H9 (cell line): ENCODE results near the gene PIP4P1. TPM values are rescaled to one million over a fixed set of nuclear protein-coding genes. Genes with fewer than 3 reads are reported as not detected.

Experiments
- DNase-seq: peaks from one replicate; pipeline ENCODE4 v3.0.0-alpha.2; 2017
- H2AFZ ChIP-seq: one replicate; pipeline ENCODE4 v1.6.1; 2013; ENCODE audit warnings: mild to moderate bottlenecking, low read length, control low read depth, moderate library complexity
- H2AK5ac ChIP-seq: 2 replicates; pipeline ENCODE4 v1.6.1; 2013; ENCODE audit warnings: low read length, control low read depth, mixed read lengths; ENCODE audit not compliant: insufficient read length
- H2BK120ac ChIP-seq: one replicate; pipeline ENCODE4 v1.6.1; 2013; ENCODE audit warnings: low read depth, mild to moderate bottlenecking, low read length, control low read depth, inconsistent platforms; ENCODE audit not compliant: poor library complexity, severe bottlenecking
- H2BK12ac ChIP-seq: 2 replicates; pipeline ENCODE4 v1.6.1; 2013; ENCODE audit warnings: low read length, control low read depth, mixed read lengths, low read depth; ENCODE audit not compliant: insufficient read length
- H2BK15ac ChIP-seq: 2 replicates; pipeline ENCODE4 v1.6.1; 2013; ENCODE audit warnings: low read depth, low read length, control low read depth
- H2BK20ac ChIP-seq: one replicate; pipeline ENCODE4 v1.6.1; 2013; ENCODE audit warnings: low read depth, mild to moderate bottlenecking, low read length, control low read depth, inconsistent platforms; ENCODE audit not compliant: poor library complexity, severe bottlenecking
- H2BK5ac ChIP-seq: 2 replicates; pipeline ENCODE4 v1.6.1; 2013; ENCODE audit warnings: low read length, control low read depth, mixed read lengths; ENCODE audit not compliant: insufficient read length
- H3K14ac ChIP-seq: 2 replicates; pipeline ENCODE4 v1.6.1; 2013; ENCODE audit warnings: low read length, control low read depth; ENCODE audit not compliant: insufficient read depth
- H3K18ac ChIP-seq: 2 replicates; pipeline ENCODE4 v1.6.1; 2013; ENCODE audit warnings: low read depth, mild to moderate bottlenecking, mixed read lengths, low read length, control low read depth; ENCODE audit not compliant: insufficient read length
- H3K23ac ChIP-seq: 2 replicates; pipeline ENCODE4 v1.6.1; 2013; ENCODE audit warnings: low read length, control low read depth, mixed read lengths, low read depth; ENCODE audit not compliant: insufficient read length
- H3K23me2 ChIP-seq: 2 replicates; pipeline ENCODE4 v1.6.1; 2013; ENCODE audit warnings: low read depth, mild to moderate bottlenecking, mixed read lengths, low read length, control low read depth; ENCODE audit not compliant: insufficient read length, poor library complexity, severe bottlenecking
- H3K27ac ChIP-seq: 2 replicates; pipeline ENCODE4 v1.5.1; 2013; ENCODE audit warnings: low read length, control low read depth, mixed read lengths, low read depth; ENCODE audit not compliant: insufficient read length
- H3K27me3 ChIP-seq: 2 replicates; pipeline ENCODE4 v1.6.1; 2013; ENCODE audit warnings: low read length, control low read depth, inconsistent platforms; ENCODE audit not compliant: insufficient read depth
- H3K4ac ChIP-seq: 2 replicates; pipeline ENCODE4 v1.6.1; 2013; ENCODE audit warnings: low read depth, mild to moderate bottlenecking, control low read depth, inconsistent platforms, low read length, moderate library complexity
- H3K4me1 ChIP-seq: 2 replicates; pipeline ENCODE4 v1.6.1; 2013; ENCODE audit warnings: low read length, control low read depth, inconsistent platforms; ENCODE audit not compliant: insufficient read depth
- H3K4me2 ChIP-seq: 2 replicates; pipeline ENCODE4 v1.6.1; 2013; ENCODE audit warnings: low read length, control low read depth, mixed read lengths; ENCODE audit not compliant: insufficient read length, insufficient read depth
- H3K56ac ChIP-seq: 2 replicates; pipeline ENCODE4 v1.6.1; 2013; ENCODE audit warnings: low read depth, mild to moderate bottlenecking, mixed read lengths, low read length, control low read depth; ENCODE audit not compliant: insufficient read length
- H3K79me1 ChIP-seq: 2 replicates; pipeline ENCODE4 v1.6.1; 2013; ENCODE audit warnings: low read depth, mild to moderate bottlenecking, moderate library complexity, low read length, control low read depth, inconsistent platforms; ENCODE audit not compliant: insufficient read depth, poor library complexity, severe bottlenecking
- H3K79me2 ChIP-seq: 2 replicates; pipeline ENCODE4 v1.6.1; 2013; ENCODE audit warnings: low read length, control low read depth, inconsistent platforms; ENCODE audit not compliant: insufficient read depth
- H3K9ac ChIP-seq: 2 replicates; pipeline ENCODE4 v1.6.1; 2013; ENCODE audit warnings: low read length, control low read depth, mixed read lengths; ENCODE audit not compliant: insufficient read length; ENCODE audit errors: extremely low read depth
- H3K9me3 ChIP-seq: one replicate; pipeline ENCODE4 v1.6.1; 2013; ENCODE audit warnings: low read depth, low read length, inconsistent platforms; ENCODE audit not compliant: control insufficient read depth
- H3T11ph ChIP-seq: one replicate; pipeline ENCODE4 v1.6.1; 2013; ENCODE audit warnings: mild to moderate bottlenecking, low read length, control low read depth, inconsistent platforms
- H4K20me1 ChIP-seq: one replicate; pipeline ENCODE4 v1.6.1; 2013; ENCODE audit not compliant: control insufficient read depth, insufficient read length, insufficient read depth
- H4K5ac ChIP-seq: 2 replicates; pipeline ENCODE4 v1.6.1; 2013; ENCODE audit warnings: low read depth, mild to moderate bottlenecking, mixed read lengths, low read length, control low read depth; ENCODE audit not compliant: insufficient read length
- H4K8ac ChIP-seq: replicated peaks from 2 replicates; pipeline ENCODE4 v1.6.1; 2013; ENCODE audit warnings: low read length, control low read depth, mixed read lengths, low read depth; ENCODE audit not compliant: insufficient read length
- H4K91ac ChIP-seq: 2 replicates; pipeline ENCODE4 v1.6.1; 2013; ENCODE audit warnings: low read depth, mild to moderate bottlenecking, moderate library complexity, mixed read lengths, low read length, control low read depth; ENCODE audit not compliant: insufficient read length
- H3K27ac Mint-ChIP-seq, 3 experiments: 2 replicates in 2 of 3; 3 replicates in 1 of 3; pipeline ENCODE4 v1.8.0; 2020 to 2021; ENCODE audit warnings: mixed read lengths in 3 of 3, mild to moderate bottlenecking in 1 of 3, moderate library complexity in 1 of 3
- H3K27me3 Mint-ChIP-seq: 2 replicates; pipeline ENCODE4 v1.8.0; 2021; ENCODE audit warnings: low read depth, mild to moderate bottlenecking, moderate library complexity, mixed read lengths
- H3K36me3 Mint-ChIP-seq, 3 experiments: 2 replicates in 2 of 3; 3 replicates in 1 of 3; pipeline ENCODE4 v1.8.0; 2020 to 2021; ENCODE audit warnings: low read depth in 3 of 3, mixed read lengths in 3 of 3; ENCODE audit not compliant: insufficient read depth in 1 of 3
- H3K4me1 Mint-ChIP-seq, 2 experiments: 2 replicates each; pipeline ENCODE4 v1.8.0; 2020; ENCODE audit warnings: mixed read lengths in 2 of 2
- H3K4me3 Mint-ChIP-seq, 2 experiments: 2 replicates in 1 of 2; 3 replicates in 1 of 2; pipeline ENCODE4 v1.8.0; 2020 to 2021; ENCODE audit warnings: mild to moderate bottlenecking in 2 of 2, mixed read lengths in 2 of 2, moderate library complexity in 1 of 2
- H3K9me3 Mint-ChIP-seq, 2 experiments: 2 replicates in 1 of 2; 3 replicates in 1 of 2; pipeline ENCODE4 v1.8.0; 2020; ENCODE audit warnings: mild to moderate bottlenecking in 2 of 2, mixed read lengths in 2 of 2, moderate library complexity in 1 of 2
- WGBS: extraction: QIAGEN DNeasy Blood & Tissue Kit; methylation state at CpG from one replicate; pipeline ENCODE4 v1.1.7; 2013; ENCODE audit warnings: missing lambda C conversion rate, low lambda C conversion rate, mixed read lengths; ENCODE audit not compliant: insufficient read length; ENCODE audit errors: extremely low coverage; 5-methylcytosine and 5-hydroxymethylcytosine counted together
- total RNA-seq: library from RNA; stranded (reverse); gene quantifications from 2 replicates; pipeline ENCODE4 v1.2.1, GENCODE V29; 2021
- TF ChIP-seq, protein P1 (sequence below): fragments of 200-600 bp; sonication (generic); conservative IDR thresholded peaks from 3 replicates; pipeline ENCODE4 v1.8.0; 2021; ENCODE audit warnings: antibody characterized with exemption, mild to moderate bottlenecking

PIP4P1 gene
- total RNA-seq, 1 experiment from 2014 or later = 41.6 TPM

DNA sequence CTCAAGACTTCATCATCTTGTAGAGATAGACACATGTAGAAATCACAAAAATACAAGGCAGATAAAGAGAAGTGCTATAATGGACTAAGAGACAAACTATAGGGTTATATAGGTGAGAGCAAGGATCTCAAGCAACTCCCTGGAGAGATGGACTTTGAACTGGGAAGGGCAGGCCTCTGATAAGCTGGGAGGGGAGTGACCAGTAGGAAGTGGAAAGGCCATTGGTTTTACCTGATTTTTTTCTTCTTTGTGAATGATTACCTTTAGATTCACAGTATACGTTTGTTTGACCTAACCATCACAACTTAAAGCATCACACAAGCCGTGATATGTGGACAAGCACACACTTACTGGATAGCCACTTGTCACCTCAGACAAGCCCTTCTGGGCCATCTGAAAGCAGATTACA is 42.7 kb downstream of the PIP4P1 start:
- no peak overlapping the region for H3K9ac ChIP-seq
- no peak overlapping the region for H2BK5ac ChIP-seq
- no peak overlapping the region for H2BK12ac ChIP-seq
- no peak overlapping the region for H2AFZ ChIP-seq
- H4K5ac ChIP-seq = no peak overlapping the region
- H4K20me1 ChIP-seq = no peaks in the 10 kb centered on the region
- DNase-seq = no peak
- Mint-ChIP-seq H3K36me3 (no peaks in the 10 kb centered on the region), H3K9me3 (no peaks in the 10 kb centered on the region), H3K4me3 (no peak overlapping the region), H3K27me3 (no peaks in the 10 kb centered on the region), H3K4me1 (peaks cover 20 to 27% of the 10 kb centered on the region in 2 experiments), H3K27ac (no peak overlapping the region)
- no peak overlapping the region for H2BK15ac ChIP-seq
- no peak overlapping the region for H4K8ac ChIP-seq
- H3K27ac ChIP-seq = no peak overlapping the region
- no peak overlapping the region for H2AK5ac ChIP-seq
- H3K79me1 ChIP-seq = no peaks in the 10 kb centered on the region
- H3K27me3 ChIP-seq = no peaks in the 10 kb centered on the region
- no peak overlapping the region for H3K18ac ChIP-seq
- H2BK20ac ChIP-seq = no peak overlapping the region
- no peaks in the 10 kb centered on the region for H3K9me3 ChIP-seq
- no peak overlapping the region for H2BK120ac ChIP-seq
- no peaks in the 10 kb centered on the region for H3K79me2 ChIP-seq
- H3K14ac ChIP-seq = no peak overlapping the region
- no peaks in the 10 kb centered on the region for H3K4me1 ChIP-seq
- TF ChIP-seq, protein P1, sequence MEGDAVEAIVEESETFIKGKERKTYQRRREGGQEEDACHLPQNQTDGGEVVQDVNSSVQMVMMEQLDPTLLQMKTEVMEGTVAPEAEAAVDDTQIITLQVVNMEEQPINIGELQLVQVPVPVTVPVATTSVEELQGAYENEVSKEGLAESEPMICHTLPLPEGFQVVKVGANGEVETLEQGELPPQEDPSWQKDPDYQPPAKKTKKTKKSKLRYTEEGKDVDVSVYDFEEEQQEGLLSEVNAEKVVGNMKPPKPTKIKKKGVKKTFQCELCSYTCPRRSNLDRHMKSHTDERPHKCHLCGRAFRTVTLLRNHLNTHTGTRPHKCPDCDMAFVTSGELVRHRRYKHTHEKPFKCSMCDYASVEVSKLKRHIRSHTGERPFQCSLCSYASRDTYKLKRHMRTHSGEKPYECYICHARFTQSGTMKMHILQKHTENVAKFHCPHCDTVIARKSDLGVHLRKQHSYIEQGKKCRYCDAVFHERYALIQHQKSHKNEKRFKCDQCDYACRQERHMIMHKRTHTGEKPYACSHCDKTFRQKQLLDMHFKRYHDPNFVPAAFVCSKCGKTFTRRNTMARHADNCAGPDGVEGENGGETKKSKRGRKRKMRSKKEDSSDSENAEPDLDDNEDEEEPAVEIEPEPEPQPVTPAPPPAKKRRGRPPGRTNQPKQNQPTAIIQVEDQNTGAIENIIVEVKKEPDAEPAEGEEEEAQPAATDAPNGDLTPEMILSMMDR = no peak
- no CpG with 5 or more reads among the region's 2 CpGs for WGBS
- no peak overlapping the region for H3K4ac ChIP-seq
- no peak overlapping the region for H3T11ph ChIP-seq
- no peak overlapping the region for H4K91ac ChIP-seq
- H3K23ac ChIP-seq = no peak overlapping the region
- H3K56ac ChIP-seq = no peak overlapping the region
- H3K4me2 ChIP-seq = no peak overlapping the region
- peaks cover 3% of the 10 kb centered on the region for H3K23me2 ChIP-seq
